ENCODE measurements around the gene GDNF.

DNA sequence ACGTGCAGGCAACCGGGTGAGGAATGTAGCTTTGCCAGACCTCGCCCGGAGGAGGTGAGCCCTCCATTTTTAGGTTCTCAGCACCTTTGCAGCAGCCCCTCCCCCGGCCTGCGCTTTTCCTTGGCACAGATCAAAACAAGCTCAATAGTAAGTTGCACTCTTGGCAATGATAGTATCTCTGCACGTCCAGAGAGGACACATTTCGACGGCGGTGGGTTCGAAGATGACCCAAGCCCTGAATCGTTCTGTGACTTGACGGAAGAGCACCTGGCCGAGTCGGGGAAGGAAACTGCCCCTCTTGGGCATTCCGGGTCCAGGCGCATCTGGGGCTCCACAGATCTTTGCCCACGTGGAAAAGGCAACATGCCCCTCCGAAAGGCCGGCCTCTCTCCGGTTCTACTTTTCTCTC is 904 bp downstream of the GDNF start:
- TF ChIP-seq, protein P1, sequence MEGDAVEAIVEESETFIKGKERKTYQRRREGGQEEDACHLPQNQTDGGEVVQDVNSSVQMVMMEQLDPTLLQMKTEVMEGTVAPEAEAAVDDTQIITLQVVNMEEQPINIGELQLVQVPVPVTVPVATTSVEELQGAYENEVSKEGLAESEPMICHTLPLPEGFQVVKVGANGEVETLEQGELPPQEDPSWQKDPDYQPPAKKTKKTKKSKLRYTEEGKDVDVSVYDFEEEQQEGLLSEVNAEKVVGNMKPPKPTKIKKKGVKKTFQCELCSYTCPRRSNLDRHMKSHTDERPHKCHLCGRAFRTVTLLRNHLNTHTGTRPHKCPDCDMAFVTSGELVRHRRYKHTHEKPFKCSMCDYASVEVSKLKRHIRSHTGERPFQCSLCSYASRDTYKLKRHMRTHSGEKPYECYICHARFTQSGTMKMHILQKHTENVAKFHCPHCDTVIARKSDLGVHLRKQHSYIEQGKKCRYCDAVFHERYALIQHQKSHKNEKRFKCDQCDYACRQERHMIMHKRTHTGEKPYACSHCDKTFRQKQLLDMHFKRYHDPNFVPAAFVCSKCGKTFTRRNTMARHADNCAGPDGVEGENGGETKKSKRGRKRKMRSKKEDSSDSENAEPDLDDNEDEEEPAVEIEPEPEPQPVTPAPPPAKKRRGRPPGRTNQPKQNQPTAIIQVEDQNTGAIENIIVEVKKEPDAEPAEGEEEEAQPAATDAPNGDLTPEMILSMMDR (IDR thresholded peaks at IDR 0.05): no peak
- TF ChIP-seq POLR2A (IDR thresholded peaks at IDR 0.05) (no peak), POLR2AphosphoS5 (IDR thresholded peaks at IDR 0.05) (no peak), EP300 (IDR thresholded peaks at IDR 0.05) (no peak)
